ENCODE measurements around the gene DRC1.

DRC1 gene

GRCh38 chr2:26475832-26476501, 74.2 kb downstream of the DRC1 start:
- no peak for DNase-seq (ENCODE audit: extremely low read depth in 1 of 2, low read depth in 1 of 2)

DNA sequence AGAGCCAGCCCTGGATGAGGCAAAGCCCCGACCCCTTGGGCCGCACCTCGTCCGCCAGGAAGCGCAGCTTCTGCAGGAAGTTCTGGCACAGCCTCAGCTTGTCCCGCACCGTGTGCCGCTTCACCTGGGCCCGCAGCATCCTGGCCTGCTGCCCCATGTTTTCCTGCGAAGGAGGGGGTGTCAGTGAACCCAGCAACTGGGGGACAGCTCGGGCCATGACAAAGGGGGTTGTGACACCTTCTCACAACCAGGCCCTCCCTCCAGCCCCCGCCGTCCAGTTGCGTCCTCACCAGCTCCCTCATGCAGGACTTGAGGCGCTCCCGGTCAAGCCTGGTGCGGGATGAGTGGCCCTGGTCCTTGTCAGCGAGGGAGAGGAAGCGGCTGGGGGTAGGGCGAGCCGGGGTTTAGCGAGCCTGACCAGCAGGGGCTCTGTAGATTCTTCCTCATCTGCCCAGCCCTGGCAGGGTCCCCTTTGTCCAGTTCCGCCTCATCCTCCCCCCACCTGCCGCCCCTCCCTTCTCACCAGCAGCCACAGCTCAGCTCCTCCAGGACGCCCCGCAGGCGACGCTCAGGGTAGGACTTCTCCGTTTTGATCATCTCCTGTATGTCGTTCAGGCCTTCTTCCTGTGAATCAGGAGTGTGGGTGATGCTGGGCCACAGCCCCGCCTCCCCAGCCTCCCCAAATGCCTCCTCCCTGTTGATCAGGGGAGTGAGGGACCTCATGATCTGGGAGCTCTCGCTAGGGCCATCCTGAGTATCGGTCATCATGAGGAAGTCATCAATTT, 75.6 kb downstream of the DRC1 start:
- no peak for DNase-seq (ENCODE audit: extremely low read depth in 1 of 2, low read depth in 1 of 2)

GRCh38 chr2:26477911-26478253, 76.2 kb downstream of the DRC1 start, which contains the start of gene OTOF:
TSS of gene OTOF (minus strand) at chr2:26478124.
- no peak for DNase-seq (ENCODE audit: extremely low read depth in 1 of 2, low read depth in 1 of 2)

- no peak for DNase-seq (ENCODE audit: extremely low read depth in 1 of 2, low read depth in 1 of 2)
Measured at GRCh38 chr2:26478366-26478765, 76.6 kb downstream of the DRC1 start.

DNA sequence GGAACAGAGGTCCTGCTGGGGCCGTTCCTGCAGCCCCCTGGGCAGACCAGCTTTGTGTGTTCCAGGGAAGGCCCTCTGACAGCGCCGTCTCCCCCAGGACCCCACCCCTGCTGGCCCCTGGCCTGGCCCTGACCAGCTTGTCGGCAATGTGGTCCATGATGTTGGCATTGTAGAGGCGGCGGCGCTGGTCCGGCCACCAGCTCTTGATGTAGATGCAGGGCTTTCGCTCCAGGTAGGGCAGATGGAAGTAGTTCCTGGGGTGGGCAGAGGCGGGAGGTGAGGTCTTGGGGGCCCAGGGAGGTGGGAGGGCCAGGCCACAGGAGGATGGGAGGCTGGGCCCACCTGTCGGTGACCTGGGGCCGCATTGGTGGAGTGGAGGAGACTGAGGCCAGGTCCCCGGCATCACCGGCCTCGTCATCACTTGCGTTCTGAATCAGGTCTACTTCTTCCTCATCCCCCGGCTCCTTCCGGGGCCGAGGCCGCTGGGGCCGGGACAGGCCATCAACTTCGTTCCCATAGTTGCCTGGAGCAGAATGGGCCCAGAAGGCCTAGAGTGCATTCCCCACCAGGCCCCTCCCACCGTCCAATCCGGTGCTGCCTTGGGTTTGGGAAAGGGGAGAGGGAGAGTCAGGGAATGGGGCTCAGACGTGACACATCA, 77.5 kb downstream of the DRC1 start:
- no peak for DNase-seq (ENCODE audit: extremely low read depth in 1 of 2, low read depth in 1 of 2)

GRCh38 chr2:26479789-26480565, 78.3 kb downstream of the DRC1 start:
- DNase-seq (ENCODE audit: extremely low read depth in 1 of 2, low read depth in 1 of 2) = no peak

DNA sequence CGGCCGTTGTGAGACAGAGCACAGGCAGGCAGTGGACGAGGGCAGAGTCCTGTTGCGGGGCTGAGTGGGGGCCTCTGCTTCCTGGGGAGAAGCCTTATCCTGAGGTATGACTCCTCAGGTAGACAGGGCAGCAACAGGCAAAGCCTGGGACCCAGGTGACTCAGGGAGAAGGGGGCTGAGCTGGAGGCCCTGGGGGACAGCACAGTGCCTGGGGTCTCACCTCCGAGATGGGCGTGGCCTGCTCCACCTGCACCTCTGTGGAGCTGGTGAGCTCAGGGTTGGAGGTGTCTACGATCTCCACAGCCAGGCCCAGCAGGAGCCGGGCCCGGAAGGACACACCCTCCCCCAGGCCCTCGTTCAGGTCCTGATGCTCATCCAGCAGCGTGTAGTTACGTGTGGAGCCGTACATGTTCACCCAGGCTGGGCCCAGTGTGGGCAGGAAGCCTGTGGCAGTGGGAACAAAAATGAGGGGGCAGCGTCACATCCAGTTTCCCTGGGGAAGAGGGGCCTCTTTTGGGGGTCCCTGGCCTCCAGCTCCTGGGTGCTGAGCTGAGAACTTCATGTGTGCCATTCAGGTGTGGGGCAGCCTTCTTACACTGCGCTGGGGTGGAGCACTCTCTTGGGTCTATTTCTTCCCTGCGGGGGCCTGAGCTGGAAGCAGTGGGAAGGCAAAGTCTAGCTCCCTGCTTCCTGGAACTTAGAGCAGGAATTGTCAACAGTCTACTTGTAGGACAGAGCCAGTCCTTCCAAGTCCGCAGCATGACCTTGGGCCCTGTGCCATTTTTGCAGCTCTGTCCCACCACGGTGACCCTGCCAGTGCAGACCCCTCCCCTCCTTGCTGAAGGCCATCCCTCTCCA, 79.1 kb downstream of the DRC1 start:
- no peak for DNase-seq (ENCODE audit: extremely low read depth in 1 of 2, low read depth in 1 of 2)

- DNase-seq (ENCODE audit: extremely low read depth in 1 of 2, low read depth in 1 of 2) = no peak
Measured at GRCh38 chr2:26481706-26482105, 80.0 kb downstream of the DRC1 start.

DNA sequence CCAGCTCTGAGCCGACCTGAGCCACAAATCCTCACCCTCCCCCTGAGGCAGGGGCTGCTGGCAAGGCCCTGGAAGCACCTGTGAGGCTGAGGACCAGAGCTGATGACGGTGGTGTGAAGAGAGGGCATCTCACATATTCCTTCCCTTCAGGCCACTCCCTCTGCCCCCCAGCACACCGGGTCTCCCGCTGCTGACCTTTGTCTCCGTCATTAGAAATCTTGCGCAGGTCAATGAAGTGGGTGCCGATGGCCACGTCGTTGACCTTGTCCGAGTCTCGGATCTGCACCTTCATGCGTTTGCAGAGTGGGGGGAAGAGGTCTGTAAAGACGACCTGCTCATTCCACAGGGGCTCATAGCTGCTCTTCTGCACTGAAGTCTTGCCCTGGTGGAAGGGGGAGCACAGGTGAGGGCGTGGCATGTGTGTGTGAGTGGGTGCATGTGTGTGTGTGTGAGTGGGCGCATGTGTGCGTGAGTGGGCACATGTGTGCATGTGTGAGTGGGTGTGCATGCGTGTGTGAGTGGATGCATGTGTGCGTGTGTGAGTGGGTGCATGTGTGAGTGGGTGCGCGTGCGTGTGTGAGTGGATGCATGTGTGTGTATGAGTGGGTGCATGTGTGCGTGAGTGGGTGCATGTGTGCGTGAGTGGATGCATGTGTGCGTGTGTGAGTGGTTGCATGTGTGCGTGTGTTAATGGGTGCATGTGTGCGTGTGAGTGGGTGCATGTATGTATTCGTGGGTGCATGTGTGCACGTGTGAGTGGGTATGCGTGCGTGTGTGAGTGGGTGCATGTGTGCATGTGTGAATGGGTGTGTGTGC, 80.7 kb downstream of the DRC1 start:
- no peak for DNase-seq (ENCODE audit: extremely low read depth in 1 of 2, low read depth in 1 of 2)

DNA sequence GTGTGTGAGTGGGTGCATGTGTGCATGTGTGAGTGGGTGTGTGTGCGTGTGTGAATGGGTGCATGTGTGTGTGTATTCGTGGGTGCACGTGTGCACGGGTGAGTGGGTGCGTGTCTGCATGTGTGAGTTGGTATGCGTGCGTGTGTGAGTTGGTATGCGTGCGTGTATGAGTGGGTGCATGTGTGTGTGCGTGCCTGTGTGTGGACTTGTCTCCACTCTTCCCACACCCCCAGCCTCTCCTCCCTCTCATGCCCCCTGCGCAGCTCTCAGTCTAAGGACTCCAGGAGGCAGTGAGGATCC, 81.3 kb downstream of the DRC1 start:
- DNase-seq (ENCODE audit: extremely low read depth in 1 of 2, low read depth in 1 of 2) = no peak

DNA sequence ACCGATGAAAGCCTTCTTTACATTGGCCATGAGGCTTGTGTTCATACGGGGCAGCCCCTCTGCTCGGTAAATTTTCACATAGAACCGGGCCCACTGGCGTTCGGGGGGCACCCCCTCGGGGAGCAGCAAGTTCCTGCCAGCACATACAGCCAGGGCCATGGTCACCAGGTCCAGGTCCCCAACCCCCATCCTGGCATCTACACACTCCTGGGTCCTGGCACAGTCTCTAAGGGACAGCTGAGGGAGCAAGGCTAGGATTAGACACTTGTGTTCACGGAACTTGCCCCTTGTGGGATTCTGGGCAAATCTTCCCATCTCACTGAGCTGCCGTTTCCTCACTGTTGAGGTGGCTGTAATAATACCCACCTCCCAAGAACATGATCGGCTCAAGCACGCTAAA, 81.8 kb downstream of the DRC1 start:
- DNase-seq (ENCODE audit: extremely low read depth in 1 of 2, low read depth in 1 of 2) = no peak

- no peak for DNase-seq (ENCODE audit: extremely low read depth in 1 of 2, low read depth in 1 of 2)
Measured at GRCh38 chr2:26483957-26484565, 82.3 kb downstream of the DRC1 start.

GRCh38 chr2:26484579-26484978, 82.9 kb downstream of the DRC1 start:
- no peak for DNase-seq (ENCODE audit: extremely low read depth in 1 of 2, low read depth in 1 of 2)

DNA sequence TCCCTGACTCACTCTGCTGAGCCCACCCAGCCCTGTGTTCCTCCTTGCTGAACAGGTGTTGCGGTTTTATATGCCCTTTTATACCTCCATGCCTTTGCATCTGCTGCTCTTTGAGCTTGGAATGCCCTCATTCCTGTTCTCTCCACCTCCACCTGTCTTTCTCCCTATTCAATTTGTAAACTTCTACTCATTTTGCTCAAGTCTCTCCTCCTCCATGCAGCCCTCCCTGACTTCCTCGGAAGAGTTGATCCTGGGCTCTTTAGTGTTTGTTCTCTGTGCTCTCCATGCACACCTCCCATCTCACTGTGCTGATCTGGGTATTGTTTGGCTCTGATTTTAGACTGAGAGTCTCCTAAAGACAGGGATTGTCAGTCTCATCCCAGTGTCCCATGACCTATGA, 83.4 kb downstream of the DRC1 start:
- no peak for DNase-seq (ENCODE audit: extremely low read depth in 1 of 2, low read depth in 1 of 2)

GRCh38 chr2:26485725-26486418, 84.2 kb downstream of the DRC1 start:
- no peak for DNase-seq (ENCODE audit: extremely low read depth in 1 of 2, low read depth in 1 of 2)

GRCh38 chr2:26486789-26487188, 85.1 kb downstream of the DRC1 start:
- no peak for DNase-seq (ENCODE audit: extremely low read depth in 1 of 2, low read depth in 1 of 2)

GRCh38 chr2:26487192-26487591, 85.5 kb downstream of the DRC1 start:
- no peak for DNase-seq (ENCODE audit: extremely low read depth in 1 of 2, low read depth in 1 of 2)

GRCh38 chr2:26488463-26489212, 86.9 kb downstream of the DRC1 start:
- DNase-seq (ENCODE audit: extremely low read depth in 1 of 2, low read depth in 1 of 2) = no peak
